GM04504 (cell line): Measurements from ENCODE around the gene ATCAY.
A peak's percentile ranks its signal among the peaks of the same experiment; 100 is the strongest.
"Not testable (repeated sequence)": the region's sequence is repeated elsewhere in the genome, so short reads cannot be mapped to it uniquely, and the experiment has no call there.

ENCODE experiments used
- DNase-seq: peaks from one replicate; pipeline ENCODE4 v3.0.0-alpha.2; 2012; ENCODE audit warnings: low read depth

The ATCAY gene

DNA sequence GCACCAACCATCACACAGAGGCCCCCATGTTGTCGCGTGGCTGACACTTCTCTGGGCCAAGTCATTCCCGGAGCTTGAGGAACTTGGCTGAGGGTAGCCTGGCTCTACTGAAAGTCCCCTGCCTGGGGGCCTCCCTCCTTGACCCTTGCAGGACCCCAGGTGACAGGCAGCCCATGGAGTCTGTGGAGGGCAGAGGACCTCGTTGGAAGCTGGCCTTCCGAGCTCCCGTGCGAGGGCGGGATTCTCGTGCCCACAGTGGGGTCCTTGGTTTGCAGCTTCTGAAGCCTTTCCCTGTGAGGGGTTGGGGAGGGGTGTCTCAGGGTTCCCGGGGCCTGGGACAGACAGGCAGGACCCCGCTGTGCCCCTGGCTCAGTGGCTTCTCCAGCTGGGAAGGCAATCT lies 68.8 kb downstream of the ATCAY start:
- DNase-seq, result no peak

DNA sequence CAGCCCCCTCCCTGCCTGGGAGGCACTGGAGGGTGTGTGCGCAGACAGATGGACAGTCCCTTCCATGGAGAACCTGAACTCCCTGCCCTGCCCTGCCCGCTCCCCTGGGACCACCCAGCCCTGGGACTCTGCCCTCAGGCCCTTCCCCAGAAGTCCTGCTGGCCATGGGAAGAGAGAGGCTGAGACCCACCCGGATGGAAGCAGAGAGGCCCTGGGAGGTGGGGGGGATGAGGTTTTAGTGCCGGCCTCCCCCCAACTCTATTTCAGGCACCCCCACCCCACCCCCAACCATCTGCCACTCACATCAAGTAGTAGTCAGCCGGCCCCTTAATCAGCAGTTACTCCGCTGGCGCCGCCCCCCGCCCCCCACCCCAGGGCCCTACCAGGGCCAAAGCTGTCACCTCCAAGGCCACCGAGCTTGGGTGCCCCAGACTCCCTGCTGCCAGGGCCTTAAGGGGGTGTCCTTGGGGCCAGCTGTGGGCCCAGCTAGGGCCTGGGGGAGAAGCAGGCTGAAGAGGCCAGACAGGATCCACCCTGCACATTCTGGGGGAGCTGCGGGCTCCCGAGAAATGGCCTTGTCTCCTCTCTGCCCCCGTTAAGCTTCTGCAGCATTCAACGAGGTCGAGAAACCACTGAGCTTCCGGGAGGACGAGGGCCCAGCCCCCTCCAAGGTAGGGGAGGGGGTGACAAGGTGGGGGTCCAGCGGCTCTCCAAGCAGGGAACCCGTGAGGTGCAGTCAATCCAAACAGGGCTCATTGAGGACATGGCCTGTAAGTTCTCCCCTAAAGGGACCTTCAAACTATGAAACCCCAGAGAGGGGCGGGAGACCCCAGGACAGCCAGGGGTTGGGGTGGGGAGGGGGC lies 69.7 kb downstream of the ATCAY start:
- no peak for DNase-seq

DNA sequence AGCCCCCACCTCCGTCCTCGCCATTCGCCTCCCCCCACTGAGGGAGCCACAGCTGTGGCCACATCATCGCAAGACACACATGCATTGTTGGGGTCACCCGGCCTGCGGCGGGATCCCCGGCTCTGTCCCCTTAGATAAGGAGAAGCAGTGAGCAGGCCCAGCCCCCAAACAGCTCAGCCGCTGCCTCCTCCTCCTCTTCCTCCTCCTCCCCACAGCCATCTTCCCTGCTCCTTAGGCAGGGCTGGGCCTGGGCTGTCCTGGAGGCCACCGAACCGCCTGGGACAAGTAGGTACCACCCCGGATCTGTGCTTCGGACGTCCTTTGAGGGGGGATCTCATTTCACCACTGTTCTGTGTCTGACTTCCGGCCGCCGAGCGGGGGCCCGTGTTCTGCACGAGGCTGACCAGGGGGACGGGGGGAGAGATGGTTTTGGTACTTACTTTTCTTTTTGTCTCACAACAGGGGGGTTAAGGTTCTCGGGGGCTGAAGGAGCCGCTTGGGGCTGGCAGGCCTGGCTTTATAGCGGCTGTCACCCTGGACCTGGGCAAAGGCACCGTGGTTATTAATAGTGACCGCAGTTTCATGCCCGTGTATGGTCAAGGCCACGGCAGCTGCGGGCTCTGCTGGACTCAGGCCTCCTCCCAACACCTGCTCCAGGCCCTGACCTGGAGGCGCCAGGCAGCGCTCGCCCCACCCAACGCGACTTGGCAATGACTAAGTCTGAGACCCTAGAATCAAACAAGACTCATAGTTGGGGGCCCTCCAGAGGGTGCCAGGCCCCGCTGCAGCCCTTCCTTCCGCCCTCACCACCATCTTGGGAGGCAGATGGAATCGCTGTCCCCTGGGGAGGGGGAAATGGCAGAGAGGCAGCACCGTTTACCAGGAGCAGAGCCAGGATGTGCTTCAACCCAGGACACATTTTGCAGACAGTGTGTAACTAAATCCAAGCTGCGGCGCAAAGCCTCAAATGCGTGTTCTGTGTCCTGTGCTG lies 70.7 kb downstream of the ATCAY start:
- no peak for DNase-seq

GRCh38 chr19:3952755-3953276 lies 72.3 kb downstream of the ATCAY start:
- not testable (repeated sequence) for DNase-seq

DNA sequence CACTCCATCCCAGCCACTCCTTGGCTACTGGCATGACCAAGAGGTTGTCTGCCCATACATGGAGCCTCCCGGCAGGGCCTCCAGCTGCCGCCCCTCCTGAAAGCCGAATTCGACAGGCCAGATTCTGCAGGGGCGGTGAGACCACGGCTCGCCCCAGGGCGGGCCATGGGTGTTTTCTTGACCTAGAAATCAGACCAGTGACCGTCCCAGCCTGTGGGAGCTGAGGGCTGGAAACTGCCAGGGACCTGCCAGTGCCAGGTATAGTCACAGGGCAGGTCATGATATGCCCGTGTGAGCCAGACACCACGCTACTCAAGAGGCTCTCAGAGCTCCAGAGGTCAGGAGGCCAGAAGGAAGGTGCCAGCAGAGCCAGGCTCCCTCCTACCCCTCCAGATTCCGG lies 73.6 kb downstream of the ATCAY start:
- DNase-seq, result no peak

GRCh38 chr19:3955276-3955675 lies 74.8 kb downstream of the ATCAY start:
- not testable (repeated sequence) for DNase-seq

GRCh38 chr19:3955688-3956087 lies 75.2 kb downstream of the ATCAY start:
- DNase-seq, result no peak

DNA sequence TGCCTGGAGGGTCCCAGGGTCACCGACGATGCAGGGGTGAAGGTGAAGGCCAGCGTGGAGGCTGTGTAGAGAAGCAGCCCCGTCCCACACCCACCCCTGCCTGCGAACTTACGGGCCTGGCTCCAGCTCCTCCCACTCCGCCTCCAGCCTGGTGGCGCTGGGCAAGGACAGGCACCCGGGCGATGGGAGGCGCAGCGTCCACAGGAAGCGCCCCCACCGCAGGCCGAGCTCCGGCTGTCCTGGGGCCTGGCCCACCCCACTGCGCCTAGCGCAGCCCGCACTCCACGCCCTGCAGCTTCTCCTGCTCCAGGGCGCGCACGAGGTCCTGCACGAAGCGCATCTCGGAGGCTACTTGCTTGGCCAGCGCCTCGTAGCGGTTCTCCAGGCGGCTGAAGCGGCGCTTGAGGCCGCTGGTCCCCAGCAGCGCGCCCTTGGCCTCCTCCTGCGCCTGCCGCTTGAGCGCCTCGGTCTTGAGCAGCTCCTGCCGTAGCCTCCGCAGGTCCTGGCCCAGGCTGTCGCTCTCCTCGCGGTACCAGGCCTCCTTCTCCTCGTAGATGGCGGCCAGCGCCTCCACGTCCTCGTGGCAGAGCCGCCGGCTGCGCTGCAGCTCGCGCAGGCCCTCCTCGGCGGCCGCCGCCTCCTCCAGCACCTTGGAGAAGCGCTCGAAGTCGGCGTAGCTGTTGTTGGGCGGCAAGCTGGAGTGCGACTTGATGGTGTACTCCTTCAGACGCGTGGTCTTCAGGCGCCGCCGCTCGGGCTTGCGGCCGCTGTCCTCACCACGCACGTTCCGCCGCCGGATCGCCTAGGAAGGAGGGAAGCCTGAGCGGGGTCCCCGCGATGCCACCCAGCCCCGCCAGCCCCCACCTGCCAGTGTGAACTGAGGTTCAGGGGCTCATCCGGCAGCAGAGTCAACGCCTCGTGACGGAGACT lies 78.6 kb downstream of the ATCAY start:
- no peak for DNase-seq

DNA sequence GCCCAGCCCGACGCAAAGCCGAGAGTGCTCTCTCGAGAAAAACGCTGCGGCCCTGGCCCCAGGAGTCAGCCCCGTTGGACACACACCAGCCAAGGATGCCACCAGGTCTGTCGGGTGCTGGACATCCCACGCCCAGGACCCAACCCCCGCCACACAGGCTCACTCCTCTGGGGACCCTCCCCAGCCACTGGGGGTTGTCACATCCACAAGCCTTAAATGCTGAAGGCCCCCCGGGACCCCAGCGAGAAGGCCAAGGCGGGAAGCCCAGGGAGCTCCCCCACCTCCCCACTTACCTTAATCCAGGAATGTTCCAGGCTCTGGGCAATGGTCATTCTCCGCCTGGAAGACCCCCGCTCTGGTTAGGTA lies 79.3 kb downstream of the ATCAY start:
- DNase-seq, result no peak

GRCh38 chr19:3961007-3961406 lies 80.5 kb downstream of the ATCAY start:
- no peak for DNase-seq

- DNase-seq, result no peak
These were observed 83.2 kb downstream of the ATCAY start for GRCh38 chr19:3963458-3964255.

DNA sequence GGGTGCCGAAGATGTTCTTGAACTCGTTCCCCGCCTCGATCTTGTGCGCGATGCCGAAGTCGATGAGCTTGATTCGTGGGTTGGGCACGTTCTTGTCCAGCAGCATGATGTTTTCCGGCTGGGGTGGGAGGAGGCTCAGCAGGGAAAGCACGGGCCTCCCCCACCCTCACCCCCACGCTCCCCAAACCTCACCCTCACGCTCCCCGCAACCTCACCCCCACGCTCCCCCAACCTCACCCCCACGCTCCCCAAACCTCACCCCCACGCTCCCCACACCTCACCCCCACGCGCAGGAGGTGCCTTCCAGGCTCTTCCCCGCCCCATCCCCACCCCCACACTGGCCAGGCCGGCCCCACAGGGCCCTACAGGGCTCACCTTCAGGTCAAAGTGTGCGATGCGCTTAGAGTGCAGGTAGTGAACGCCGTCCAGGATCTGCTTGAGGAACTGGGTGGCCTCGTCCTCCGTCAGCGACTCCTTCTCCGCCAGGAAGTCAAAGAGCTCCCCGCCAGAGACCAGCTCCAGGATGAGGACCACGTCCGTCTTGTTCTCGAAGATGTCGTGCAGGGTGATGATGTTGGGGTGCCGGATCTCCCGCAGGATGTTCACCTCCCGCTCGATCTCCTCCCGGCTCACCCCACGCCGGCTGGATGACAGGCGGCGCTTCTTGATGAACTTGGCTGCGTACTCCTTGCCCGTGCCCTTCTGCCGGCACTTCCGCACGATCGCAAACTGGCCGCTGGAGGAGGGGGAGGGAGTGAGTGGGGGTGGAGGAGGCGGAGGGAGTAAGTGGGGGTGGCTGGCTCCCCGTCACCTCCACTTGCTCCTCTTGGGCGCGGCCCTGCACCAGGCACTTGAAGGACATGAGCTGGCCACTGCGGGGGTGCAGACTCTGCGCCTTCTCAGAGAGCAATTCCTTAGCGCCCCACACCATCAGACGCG lies 84.0 kb downstream of the ATCAY start:
- no peak for DNase-seq

- DNase-seq, result no peak
These were observed 85.8 kb downstream of the ATCAY start for GRCh38 chr19:3966051-3967017.

GRCh38 chr19:3967983-3968382 lies 87.5 kb downstream of the ATCAY start:
- not testable (repeated sequence) for DNase-seq

GRCh38 chr19:3968556-3969434 lies 88.3 kb downstream of the ATCAY start:
- DNase-seq, result peak; percentile 99

- DNase-seq, result peak; percentile 84
These were observed 89.2 kb downstream of the ATCAY start for GRCh38 chr19:3969435-3970312.
